Measurements from ENCODE around the gene STOX2. TPM values are rescaled to one million over a fixed set of nuclear protein-coding genes. Genes with fewer than 3 reads are reported as not detected.
A peak's percentile ranks its signal among the peaks of the same experiment; 100 is the strongest.

The STOX2 gene
- polyA plus RNA-seq, 1 experiment = 2.4 TPM

GRCh38 chr4:183876268-183876934 is 28.7 kb upstream of the STOX2 start:
- POLR2A ChIA-PET = no interaction called here
- Histone ChIP-seq H3K9me3 (ENCODE audit: control insufficient read depth, insufficient read depth, low read length) (no peaks in the 10 kb centered on the region), H3K4me3 (ENCODE audit: low read depth, low read length) (peak overlapping the region; percentile 58), H3K27me3 (ENCODE audit: control insufficient read depth, insufficient read depth, low read length) (no peaks in the 10 kb centered on the region), H3K27ac (ENCODE audit: low read depth, low read length) (no peak overlapping the region)
- peak; percentile 10 for DNase-seq (ENCODE audit: low read depth, low spot score)
- no peak for TF ChIP-seq CTCF (IDR thresholded peaks at IDR 0.05; ENCODE audit: low read depth, low read length)
- CTCF ChIA-PET = interaction anchor here (1.4 kb wide), 1 partner anchor 36 kb away, joined by 5 read pairs; no protein-coding TSS in a partner anchor

GRCh38 chr4:183878251-183878970 is 26.7 kb upstream of the STOX2 start:
- no peak overlapping the region for H3K4me3 ChIP-seq (ENCODE audit: low read depth, low read length)
- CTCF ChIA-PET = interaction anchor here (0.5 kb wide), 1 partner anchor 44 kb away, joined by 6 read pairs; no protein-coding TSS in a partner anchor
- POLR2A ChIA-PET = no interaction called here

GRCh38 chr4:183885205-183885720 is 19.8 kb upstream of the STOX2 start:
- ChIA-PET POLR2A (no interaction called here), CTCF (no interaction called here)
- no peaks in the 10 kb centered on the region for H3K9me3 ChIP-seq (ENCODE audit: control insufficient read depth, insufficient read depth, low read length)

More at GRCh38 chr4:183878251-183878970, 26.7 kb upstream of the STOX2 start:
- no peak for TF ChIP-seq CTCF (IDR thresholded peaks at IDR 0.05; ENCODE audit: low read depth, low read length)
- Histone ChIP-seq H3K27ac (ENCODE audit: low read depth, low read length) (no peak overlapping the region), H3K27me3 (ENCODE audit: control insufficient read depth, insufficient read depth, low read length) (no peaks in the 10 kb centered on the region), H3K9me3 (ENCODE audit: control insufficient read depth, insufficient read depth, low read length) (no peaks in the 10 kb centered on the region)
- DNase-seq (ENCODE audit: low read depth, low spot score) = no peak

GRCh38 chr4:183887351-183887750 is 17.8 kb upstream of the STOX2 start:
- DNase-seq (ENCODE audit: low read depth, low spot score) = no peak
- CTCF ChIA-PET = no interaction called here
- no peak for TF ChIP-seq CTCF (IDR thresholded peaks at IDR 0.05; ENCODE audit: low read depth, low read length)
- H3K4me3 ChIP-seq (ENCODE audit: low read depth, low read length) = no peak overlapping the region
- no peak overlapping the region for H3K27ac ChIP-seq (ENCODE audit: low read depth, low read length)
- POLR2A ChIA-PET = no interaction called here
- H3K27me3 ChIP-seq (ENCODE audit: control insufficient read depth, insufficient read depth, low read length) = peaks cover 3% of the 10 kb centered on the region
- no peaks in the 10 kb centered on the region for H3K9me3 ChIP-seq (ENCODE audit: control insufficient read depth, insufficient read depth, low read length)

More at GRCh38 chr4:183885205-183885720, 19.8 kb upstream of the STOX2 start:
- Histone ChIP-seq H3K27ac (ENCODE audit: low read depth, low read length) (no peak overlapping the region), H3K27me3 (ENCODE audit: control insufficient read depth, insufficient read depth, low read length) (peaks cover 3% of the 10 kb centered on the region), H3K4me3 (ENCODE audit: low read depth, low read length) (no peak overlapping the region)
- no peak for TF ChIP-seq CTCF (IDR thresholded peaks at IDR 0.05; ENCODE audit: low read depth, low read length)
- no peak for DNase-seq (ENCODE audit: low read depth, low spot score)

- H3K27ac ChIP-seq (ENCODE audit: low read depth, low read length) = no peak overlapping the region
- H3K9me3 ChIP-seq (ENCODE audit: control insufficient read depth, insufficient read depth, low read length) = no peaks in the 10 kb centered on the region
- H3K27me3 ChIP-seq (ENCODE audit: control insufficient read depth, insufficient read depth, low read length) = peaks cover 3% of the 10 kb centered on the region
- ChIA-PET CTCF (no interaction called here), POLR2A (no interaction called here)
- no peak for DNase-seq (ENCODE audit: low read depth, low spot score)
- no peak for TF ChIP-seq CTCF (IDR thresholded peaks at IDR 0.05; ENCODE audit: low read depth, low read length)
- H3K4me3 ChIP-seq (ENCODE audit: low read depth, low read length) = no peak overlapping the region
Measured at GRCh38 chr4:183888564-183888963, 16.5 kb upstream of the STOX2 start.
